HepG2 (cell line): ENCODE results near the gene MCC. TPM values are rescaled to one million over a fixed set of nuclear protein-coding genes. Genes with fewer than 3 reads are reported as not detected.

Experiments
- ATAC-seq: fragments of 200-7000 bp; cut with Tn5 transposase; 3 replicates; pipeline ENCODE4 v1.9.1; 2020; ENCODE audit warnings: mild to moderate bottlenecking, moderate library complexity
- BruUV-seq: library from RNA; stranded (reverse); fragments of 400-500 nt; replicated peaks from 2 replicates; lab custom pipeline; 2021; lab: Mats Ljungman, UMichigan
- CTCF ChIA-PET: fragments of 300-600 bp; formaldehyde crosslinking; extraction: SDS; loops from one replicate; lab custom pipeline; 2021; ENCODE audit warnings: low total read pairs, inconsistent platforms, low intra/inter-chr PET ratio; lab: Yijun Ruan, JAX
- POLR2A ChIA-PET: fragments of 350-600 bp; sonication (Branson Sonifier 250); formaldehyde crosslinking; loops from one replicate; lab custom pipeline; 2020; ENCODE audit warnings: antibody characterized with exemption, inconsistent platforms; lab: Yijun Ruan, JAX
- DNase-seq: peaks from one replicate; pipeline ENCODE4 v3.0.0-alpha.2; 2015; ENCODE audit warnings: low spot score
- FAIRE-seq: peaks from 3 replicates; lab custom pipeline; 2011; peaks lifted over from hg19 to GRCh38; lab: Jason Lieb, UNC
- H2AFZ ChIP-seq: one replicate; pipeline ENCODE4 v1.6.1; 2011; ENCODE audit warnings: low read length, inconsistent platforms
- H3K27ac ChIP-seq: fragments of 300-600 bp; 3 replicates; pipeline ENCODE4 v1.8.0; 2011; ENCODE audit warnings: mixed run types, mild to moderate bottlenecking, mixed read lengths, low read length, inconsistent platforms; ENCODE audit not compliant: insufficient read depth; ENCODE audit errors: extremely low read length
- H3K27me3 ChIP-seq, 2 experiments: fragments of 200-600 bp in 1 of 2; 2 replicates in 1 of 2; 3 replicates in 1 of 2; pipeline versions ENCODE4 v1.6.0 to v1.8.0; 2011; ENCODE audit warnings: low read length in 2 of 2, mild to moderate bottlenecking in 2 of 2, moderate library complexity in 2 of 2, inconsistent platforms in 1 of 2; ENCODE audit not compliant: insufficient read depth in 2 of 2, control insufficient read depth in 1 of 2
- H3K36me3 ChIP-seq, 2 experiments: fragments of 200-600 bp in 1 of 2; replicated peaks in 1 of 2; 2 replicates in 1 of 2; 3 replicates in 1 of 2; pipeline versions ENCODE4 v1.5.1 to v1.8.0; 2011; ENCODE audit warnings: low read length in 2 of 2, inconsistent platforms in 1 of 2; ENCODE audit not compliant: insufficient read depth in 2 of 2, control insufficient read depth in 1 of 2
- H3K4me1 ChIP-seq: 2 replicates; pipeline ENCODE4 v1.5.1; 2012; ENCODE audit warnings: low read length, inconsistent platforms; ENCODE audit not compliant: insufficient read depth
- H3K4me2 ChIP-seq: 2 replicates; pipeline ENCODE4 v1.6.0; 2011; ENCODE audit warnings: low read depth, low read length, inconsistent platforms
- H3K4me3 ChIP-seq, 3 experiments: fragments of 200-600 bp in 1 of 3; sonication (generic), shearing (Covaris generic) in 1 of 3; replicated peaks in 1 of 3; 2 replicates each; pipeline ENCODE4 v1.5.1; 2011 to 2016; ENCODE audit warnings: low read length in 3 of 3, inconsistent platforms in 2 of 3, low read depth in 2 of 3, mild to moderate bottlenecking in 2 of 3, control low read depth in 1 of 3, mixed read lengths in 1 of 3; ENCODE audit not compliant: insufficient read depth in 1 of 3
- H3K79me2 ChIP-seq: one replicate; pipeline ENCODE4 v1.6.1; 2011; ENCODE audit warnings: low read length, inconsistent platforms; ENCODE audit not compliant: insufficient read depth
- H3K9ac ChIP-seq: 2 replicates; pipeline ENCODE4 v1.6.0; 2011; ENCODE audit warnings: mild to moderate bottlenecking, low read depth, low read length, inconsistent platforms; ENCODE audit not compliant: insufficient read depth
- H3K9me3 ChIP-seq: 2 replicates; pipeline ENCODE4 v1.5.1; 2012; ENCODE audit warnings: mild to moderate bottlenecking, low read length
- H4K20me1 ChIP-seq: 2 replicates; pipeline ENCODE4 v1.6.0; 2011; ENCODE audit warnings: inconsistent platforms, mild to moderate bottlenecking, low read length, moderate library complexity; ENCODE audit not compliant: insufficient read depth
- KAT8 ChIP-seq: IDR thresholded peaks from 2 replicates; pipeline ENCODE4 v1.6.1; 2016; ENCODE audit warnings: missing genetic modification reagents, missing compliant biosample characterization
- KDM3A ChIP-seq: IDR thresholded peaks from 2 replicates; pipeline ENCODE4 v1.6.1; 2018; ENCODE audit warnings: low read depth, missing compliant biosample characterization
- RBAK ChIP-seq: sonication (generic); formaldehyde crosslinking; IDR thresholded peaks from 2 replicates; pipeline ENCODE4 v1.5.1; 2020; ENCODE audit warnings: mild to moderate bottlenecking, missing genetic modification reagents
- SIN3B ChIP-seq: fragments of 150-350 bp; IDR thresholded peaks from 2 replicates; pipeline ENCODE4 v1.6.1; 2014; ENCODE audit warnings: low read length
- TBP ChIP-seq: sonication (generic); formaldehyde crosslinking; IDR thresholded peaks from 2 replicates; pipeline ENCODE4 v1.5.0; 2020; ENCODE audit warnings: missing genetic modification reagents
- ZNF44 ChIP-seq: sonication (generic); formaldehyde crosslinking; IDR thresholded peaks from 2 replicates; pipeline ENCODE4 v1.5.1; 2020; ENCODE audit warnings: mild to moderate bottlenecking, missing genetic modification reagents
- ZNF530 ChIP-seq: sonication (generic); formaldehyde crosslinking; IDR thresholded peaks from 2 replicates; pipeline ENCODE4 v1.5.0; 2020; ENCODE audit warnings: low read depth, mild to moderate bottlenecking, missing genetic modification reagents
- WGBS: methylation state at CpG from one replicate; pipeline ENCODE4 v1.1.6; 2017; ENCODE audit warnings: low lambda C conversion rate; 5-methylcytosine and 5-hydroxymethylcytosine counted together
- in situ Hi-C: cut with HindIII; loops from 2 replicates; pipeline ENCODE4 v1.10.0; 2017; ENCODE audit warnings: low pct_unique_long_range_greater_than_20kb; ENCODE audit not compliant: extremely low pct_ligation_motif_present
- intact Hi-C: fragments of 100-400 bp; cut with micrococcal nuclease; formaldehyde crosslinking; loops from one replicate; pipeline ENCODE4 v1.10.0; 2022; ENCODE audit not compliant: unreplicated experiment
- polyA plus RNA-seq, 8 experiments: library from polyadenylated mRNA; depleted of rRNA in 3 of 8; stranded (reverse) in 7 of 8; unstranded in 1 of 8; fragments of >200 nt; fragmentation: Illumina TruSeq in 4 of 8; extraction: Trizol in 4 of 8; gene quantifications; 2 replicates each; pipeline versions ENCODE4 v1.2.1 to v1.2.3, GENCODE V29; 2011 to 2016; ENCODE audit warnings: low read depth in 4 of 8, missing spikeins in 1 of 8, mixed read lengths in 1 of 8; ENCODE audit not compliant: insufficient read depth in 1 of 8
- total RNA-seq, 5 experiments: library from RNA; depleted of rRNA; stranded (reverse); fragments of >200 nt; fragmentation: Illumina TruSeq; extraction: Trizol; gene quantifications; 2 replicates each; pipeline ENCODE4 v1.2.3, GENCODE V29; 2016; ENCODE audit warnings: low read depth in 1 of 5
- TF ChIP-seq, protein P1 (sequence below): sonication (generic); formaldehyde crosslinking; IDR thresholded peaks from 2 replicates; pipeline ENCODE4 v1.4.0; 2020; ENCODE audit warnings: mild to moderate bottlenecking, missing genetic modification reagents
- TF ChIP-seq, protein P2 (sequence below): sonication (generic); formaldehyde crosslinking; IDR thresholded peaks from 2 replicates; pipeline ENCODE4 v1.4.0; 2020; ENCODE audit warnings: missing genetic modification reagents

The MCC gene
- total and polyA plus RNA-seq, 2 of the 13 experiments (the other 11 are each of a cell fraction or from before 2014, with no cell fraction given), result 0.55 to 2.4 TPM

DNA sequence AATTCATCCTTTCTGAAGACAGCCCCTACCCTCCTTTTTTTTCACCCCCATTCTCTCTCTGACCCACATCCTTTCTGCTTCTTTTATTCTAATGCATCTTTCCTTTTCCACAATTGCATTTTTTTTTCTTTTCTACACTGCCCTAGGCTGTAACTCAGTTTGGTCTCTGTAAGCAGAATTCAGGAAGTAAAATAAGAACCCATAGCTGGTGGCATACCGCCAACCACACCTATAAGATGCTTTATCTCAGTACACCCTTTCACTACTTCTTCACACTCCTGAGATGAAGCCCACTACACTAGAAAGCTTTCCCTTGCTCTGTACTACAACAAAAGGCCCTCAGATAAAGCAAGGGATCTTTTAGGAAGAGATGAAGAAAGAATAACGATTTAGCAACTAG is 37.3 kb downstream of the MCC start:
- ATAC-seq, result no peak
- Histone ChIP-seq H3K9ac (no peak overlapping the region), H3K36me3 (no peaks in the 10 kb centered on the region), H3K4me3 (no peak overlapping the region), H4K20me1 (no peaks in the 10 kb centered on the region), H3K79me2 (no peaks in the 10 kb centered on the region), H3K27ac (no peak overlapping the region), H3K9me3 (no peaks in the 10 kb centered on the region), H2AFZ (no peak overlapping the region), H3K4me2 (no peak overlapping the region), H3K27me3 (no peaks in the 10 kb centered on the region; a peak in 2 of 5 replicates), H3K4me1 (no peaks in the 10 kb centered on the region)
- in situ Hi-C loops (no loop called here), intact Hi-C loops (no loop called here)
- DNase-seq, result no peak
- ChIA-PET CTCF (no interaction called here), POLR2A (no interaction called here)
- BruUV-seq, result no TSS peak
- FAIRE-seq, result no peak
- WGBS, result 0% methylated on average over 2 of the region's 2 CpGs
- TF ChIP-seq KDM3A, result no peak
- TF ChIP-seq, protein P1, sequence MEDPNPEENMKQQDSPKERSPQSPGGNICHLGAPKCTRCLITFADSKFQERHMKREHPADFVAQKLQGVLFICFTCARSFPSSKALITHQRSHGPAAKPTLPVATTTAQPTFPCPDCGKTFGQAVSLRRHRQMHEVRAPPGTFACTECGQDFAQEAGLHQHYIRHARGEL (CRISPR knock-in tag), result no peak
- no peak for TF ChIP-seq TBP (CRISPR knock-in tag)
- TF ChIP-seq KAT8 (CRISPR knock-in tag), result no peak
- TF ChIP-seq, protein P2, sequence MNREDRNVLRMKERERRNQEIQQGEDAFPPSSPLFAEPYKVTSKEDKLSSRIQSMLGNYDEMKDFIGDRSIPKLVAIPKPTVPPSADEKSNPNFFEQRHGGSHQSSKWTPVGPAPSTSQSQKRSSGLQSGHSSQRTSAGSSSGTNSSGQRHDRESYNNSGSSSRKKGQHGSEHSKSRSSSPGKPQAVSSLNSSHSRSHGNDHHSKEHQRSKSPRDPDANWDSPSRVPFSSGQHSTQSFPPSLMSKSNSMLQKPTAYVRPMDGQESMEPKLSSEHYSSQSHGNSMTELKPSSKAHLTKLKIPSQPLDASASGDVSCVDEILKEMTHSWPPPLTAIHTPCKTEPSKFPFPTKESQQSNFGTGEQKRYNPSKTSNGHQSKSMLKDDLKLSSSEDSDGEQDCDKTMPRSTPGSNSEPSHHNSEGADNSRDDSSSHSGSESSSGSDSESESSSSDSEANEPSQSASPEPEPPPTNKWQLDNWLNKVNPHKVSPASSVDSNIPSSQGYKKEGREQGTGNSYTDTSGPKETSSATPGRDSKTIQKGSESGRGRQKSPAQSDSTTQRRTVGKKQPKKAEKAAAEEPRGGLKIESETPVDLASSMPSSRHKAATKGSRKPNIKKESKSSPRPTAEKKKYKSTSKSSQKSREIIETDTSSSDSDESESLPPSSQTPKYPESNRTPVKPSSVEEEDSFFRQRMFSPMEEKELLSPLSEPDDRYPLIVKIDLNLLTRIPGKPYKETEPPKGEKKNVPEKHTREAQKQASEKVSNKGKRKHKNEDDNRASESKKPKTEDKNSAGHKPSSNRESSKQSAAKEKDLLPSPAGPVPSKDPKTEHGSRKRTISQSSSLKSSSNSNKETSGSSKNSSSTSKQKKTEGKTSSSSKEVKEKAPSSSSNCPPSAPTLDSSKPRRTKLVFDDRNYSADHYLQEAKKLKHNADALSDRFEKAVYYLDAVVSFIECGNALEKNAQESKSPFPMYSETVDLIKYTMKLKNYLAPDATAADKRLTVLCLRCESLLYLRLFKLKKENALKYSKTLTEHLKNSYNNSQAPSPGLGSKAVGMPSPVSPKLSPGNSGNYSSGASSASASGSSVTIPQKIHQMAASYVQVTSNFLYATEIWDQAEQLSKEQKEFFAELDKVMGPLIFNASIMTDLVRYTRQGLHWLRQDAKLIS (CRISPR knock-in tag), result no peak
- TF ChIP-seq ZNF44 (CRISPR knock-in tag), result no peak
- no peak for TF ChIP-seq SIN3B
- no peak for TF ChIP-seq RBAK (CRISPR knock-in tag)
- no peak for TF ChIP-seq ZNF530 (CRISPR knock-in tag)
